ENCODE results near the gene MEI1.

The MEI1 gene

GRCh38 chr22:41836551-41836950 is 137.2 kb downstream of the MEI1 start:
- Histone ChIP-seq H3K27ac (no peak overlapping the region), H3K9me3 (no peaks in the 10 kb centered on the region), H3K27me3 (no peaks in the 10 kb centered on the region), H3K4me3 (ENCODE audit: low read depth in 1 of 2, low read length in 1 of 2) (no peak overlapping the region), H3K36me3 (peaks cover 9% of the 10 kb centered on the region), H3K4me1 (ENCODE audit: control insufficient read depth in 1 of 2, insufficient read depth in 1 of 2, low read depth in 1 of 2, low read length in 1 of 2) (peaks cover 14 to 28% of the 10 kb centered on the region in 2 experiments)
- TF ChIP-seq CTCF (IDR thresholded peaks at IDR 0.05) = no peak

GRCh38 chr22:41838842-41839618 is 139.7 kb downstream of the MEI1 start:
- TF ChIP-seq CTCF (IDR thresholded peaks at IDR 0.05) = no peak
- Histone ChIP-seq H3K4me1 (ENCODE audit: control insufficient read depth in 1 of 2, insufficient read depth in 1 of 2, low read depth in 1 of 2, low read length in 1 of 2) (peaks cover 16 to 34% of the 10 kb centered on the region in 2 experiments), H3K36me3 (peaks cover 9% of the 10 kb centered on the region), H3K4me3 (ENCODE audit: low read depth in 1 of 2, low read length in 1 of 2) (no peak overlapping the region), H3K27me3 (no peaks in the 10 kb centered on the region), H3K9me3 (no peaks in the 10 kb centered on the region), H3K27ac (no peak overlapping the region)

- H3K9me3 ChIP-seq = no peaks in the 10 kb centered on the region
- peaks cover 25 to 39% of the 10 kb centered on the region in 2 experiments for H3K4me1 ChIP-seq (ENCODE audit: control insufficient read depth in 1 of 2, insufficient read depth in 1 of 2, low read depth in 1 of 2, low read length in 1 of 2)
- H3K27me3 ChIP-seq = no peaks in the 10 kb centered on the region
- TF ChIP-seq CTCF (IDR thresholded peaks at IDR 0.05) = no peak
- peaks cover 9% of the 10 kb centered on the region for H3K36me3 ChIP-seq
- no peak overlapping the region for H3K4me3 ChIP-seq (ENCODE audit: low read depth in 1 of 2, low read length in 1 of 2)
- H3K27ac ChIP-seq = no peak overlapping the region
Observed at GRCh38 chr22:41840216-41840615, 140.9 kb downstream of the MEI1 start.

GRCh38 chr22:41841085-41841712 is 141.9 kb downstream of the MEI1 start:
- no peak overlapping the region for H3K27ac ChIP-seq
- peaks cover 28 to 41% of the 10 kb centered on the region in 2 experiments for H3K4me1 ChIP-seq (ENCODE audit: control insufficient read depth in 1 of 2, insufficient read depth in 1 of 2, low read depth in 1 of 2, low read length in 1 of 2)
- H3K4me3 ChIP-seq (ENCODE audit: low read depth in 1 of 2, low read length in 1 of 2) = no peak overlapping the region
- H3K36me3 ChIP-seq = peaks cover 9% of the 10 kb centered on the region
- no peak for TF ChIP-seq CTCF (IDR thresholded peaks at IDR 0.05)
- no peaks in the 10 kb centered on the region for H3K27me3 ChIP-seq
- H3K9me3 ChIP-seq = no peaks in the 10 kb centered on the region

- Histone ChIP-seq H3K36me3 (no peaks in the 10 kb centered on the region), H3K27me3 (no peaks in the 10 kb centered on the region), H3K27ac (peak overlapping the region; percentile 67), H3K4me3 (ENCODE audit: low read depth in 1 of 2, low read length in 1 of 2) (no peak overlapping the region), H3K9me3 (no peaks in the 10 kb centered on the region), H3K4me1 (ENCODE audit: control insufficient read depth in 1 of 2, insufficient read depth in 1 of 2, low read depth in 1 of 2, low read length in 1 of 2) (peaks cover 44 to 60% of the 10 kb centered on the region in 2 experiments)
- no peak for TF ChIP-seq CTCF (IDR thresholded peaks at IDR 0.05)
Observed at GRCh38 chr22:41842996-41843970, 144.0 kb downstream of the MEI1 start.

Measured in neutrophil (primary cell).